ENCODE data around the gene YIPF5. TPM values are rescaled to one million over a fixed set of nuclear protein-coding genes. Genes with fewer than 3 reads are reported as not detected.

YIPF5 gene
- polyA plus RNA-seq, 3 donors = 12.1 to 41.4 (median 32.4) TPM

GRCh38 chr5:144121577-144121976 lies 48.9 kb downstream of the YIPF5 start:
- no peaks in the 10 kb centered on the region for H3K4me1 ChIP-seq (ENCODE audit: control insufficient read depth in 1 of 2, insufficient read depth in 2 of 2, low read length in 2 of 2)
- H3K79me2 ChIP-seq (ENCODE audit: insufficient read depth, low read length) = no peaks in the 10 kb centered on the region
- peaks cover 0 to 4% (median 0%) of the 10 kb centered on the region in 3 donors for H3K27me3 Mint-ChIP-seq (ENCODE audit: low read depth in 3 of 3)
- H3K4me3 Mint-ChIP-seq = no peak overlapping the region
- intact Hi-C loops (cut with micrococcal nuclease) = no loop called here
- WGBS (ENCODE audit: insufficient coverage) = no CpG with 5 or more reads among the region's 1 CpG
- H3K9me3 ChIP-seq (replicated peaks in 1 of 2; ENCODE audit: control insufficient read depth in 1 of 2, insufficient read depth in 1 of 2, low read length in 2 of 2) = no peaks in the 10 kb centered on the region
- no peak overlapping the region for H3K27ac Mint-ChIP-seq
- no peaks in the 10 kb centered on the region for H3K36me3 ChIP-seq (replicated peaks in 1 of 2; ENCODE audit: control insufficient read depth in 1 of 2, insufficient read depth in 2 of 2, low read length in 2 of 2)
- peaks cover 0 to 9% (median 3%) of the 10 kb centered on the region in 7 donors for H3K9me3 Mint-ChIP-seq
- H4K20me1 ChIP-seq (ENCODE audit: insufficient read depth, low read length) = no peaks in the 10 kb centered on the region
- no peak for TF ChIP-seq CTCF (IDR thresholded peaks at IDR 0.05)
- no peak overlapping the region for H3K4me3 ChIP-seq (replicated peaks in 1 of 3; ENCODE audit: low read depth in 2 of 3, low read length in 3 of 3)
- H3K4me2 ChIP-seq (replicated peaks; ENCODE audit: extremely low read depth, low read length, poor library complexity, severe bottlenecking) = no peak overlapping the region
- no peak overlapping the region for H2AFZ ChIP-seq (ENCODE audit: insufficient read depth, low read depth, low read length, poor library complexity, severe bottlenecking)
- no peak for DNase-seq
- H3K27me3 ChIP-seq (ENCODE audit: control insufficient read depth in 2 of 2, insufficient read depth in 2 of 2, low read length in 2 of 2) = no peaks in the 10 kb centered on the region
- H3K36me3 Mint-ChIP-seq = no peaks in the 10 kb centered on the region
- H3K9ac ChIP-seq (ENCODE audit: insufficient read depth, low read length, poor library complexity, severe bottlenecking) = no peak overlapping the region
- no peaks in the 10 kb centered on the region for H3K4me1 Mint-ChIP-seq
- no peak overlapping the region for H3K27ac ChIP-seq (ENCODE audit: low read depth in 1 of 2, low read length in 2 of 2)

DNA sequence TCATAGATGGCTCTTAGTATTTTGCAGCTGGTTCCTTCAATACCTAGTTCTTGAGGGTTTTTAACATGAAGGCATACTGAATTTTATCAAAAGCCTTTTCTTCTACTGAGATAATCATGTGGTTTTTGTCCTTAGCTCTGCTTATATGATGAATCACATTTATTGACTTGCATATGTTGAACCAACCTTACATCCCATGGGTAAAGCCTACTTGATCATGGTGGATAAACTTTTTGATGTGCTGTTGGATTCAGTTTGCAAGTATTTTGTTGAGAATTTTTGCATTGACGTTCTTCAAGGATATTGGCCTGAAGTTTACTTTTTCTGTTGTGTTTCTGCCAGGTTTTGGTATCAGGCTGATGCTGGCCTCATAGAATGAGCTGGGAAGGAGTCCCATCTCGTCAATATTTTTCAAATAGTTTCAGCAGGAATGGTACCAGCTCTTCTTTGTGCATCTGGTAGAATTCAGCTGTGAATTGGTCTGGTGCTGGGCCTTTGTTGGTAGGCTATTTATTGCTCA lies 49.7 kb downstream of the YIPF5 start:
- no peak for TF ChIP-seq CTCF (IDR thresholded peaks at IDR 0.05)
- intact Hi-C loops (cut with micrococcal nuclease) = no loop called here
- Histone ChIP-seq H3K4me3 (replicated peaks in 1 of 3; ENCODE audit: low read depth in 2 of 3, low read length in 3 of 3) (no peak overlapping the region), H3K9me3 (replicated peaks in 1 of 2; ENCODE audit: control insufficient read depth in 1 of 2, insufficient read depth in 1 of 2, low read length in 2 of 2) (no peaks in the 10 kb centered on the region), H3K4me1 (ENCODE audit: control insufficient read depth in 1 of 2, insufficient read depth in 2 of 2, low read length in 2 of 2) (no peaks in the 10 kb centered on the region), H3K9ac (ENCODE audit: insufficient read depth, low read length, poor library complexity, severe bottlenecking) (no peak overlapping the region), H3K79me2 (ENCODE audit: insufficient read depth, low read length) (no peaks in the 10 kb centered on the region), H3K27me3 (ENCODE audit: control insufficient read depth in 2 of 2, insufficient read depth in 2 of 2, low read length in 2 of 2) (no peaks in the 10 kb centered on the region), H4K20me1 (ENCODE audit: insufficient read depth, low read length) (no peaks in the 10 kb centered on the region), H3K27ac (ENCODE audit: low read depth in 1 of 2, low read length in 2 of 2) (no peak overlapping the region), H3K36me3 (replicated peaks in 1 of 2; ENCODE audit: control insufficient read depth in 1 of 2, insufficient read depth in 2 of 2, low read length in 2 of 2) (no peaks in the 10 kb centered on the region), H3K4me2 (replicated peaks; ENCODE audit: extremely low read depth, low read length, poor library complexity, severe bottlenecking) (no peak overlapping the region), H2AFZ (ENCODE audit: insufficient read depth, low read depth, low read length, poor library complexity, severe bottlenecking) (no peak overlapping the region)
- no peaks in the 10 kb centered on the region for H3K4me1 Mint-ChIP-seq
- H3K4me3 Mint-ChIP-seq = no peak overlapping the region
- H3K36me3 Mint-ChIP-seq = no peaks in the 10 kb centered on the region
- WGBS (ENCODE audit: insufficient coverage) = 85% methylated on average over 2 of the region's 2 CpGs
- no peak overlapping the region for H3K27ac Mint-ChIP-seq
- no peak for DNase-seq
- H3K9me3 Mint-ChIP-seq = peaks cover 0 to 9% (median 3%) of the 10 kb centered on the region in 7 donors
- H3K27me3 Mint-ChIP-seq (ENCODE audit: low read depth in 3 of 3) = peaks cover 0 to 4% (median 0%) of the 10 kb centered on the region in 3 donors

Measured in CD14-positive monocyte (primary cell).